A549 (cell line): ENCODE results near the gene SLC11A1.

ENCODE experiments used
- BHLHE40 ChIP-seq: IDR thresholded peaks from 2 replicates; pipeline ENCODE4 v1.6.1; 2012; ENCODE audit warnings: low read depth, low read length, inconsistent platforms
- CEBPB ChIP-seq, 2 experiments: fragments of >200 bp in 1 of 2; sonication (Bioruptor Twin) in 1 of 2; formaldehyde crosslinking in 1 of 2; IDR thresholded peaks; 2 replicates each; pipeline ENCODE4 v1.6.1; 2012 to 2016
- HOXA7 ChIP-seq: fragments of 250-450 bp; sonication (Bioruptor Pico); IDR thresholded peaks from 2 replicates; pipeline ENCODE4 v1.5.0; 2020; ENCODE audit warnings: mild to moderate bottlenecking, moderate library complexity
- JUN ChIP-seq, 2 experiments: fragments of >200 bp; sonication (Bioruptor Twin); formaldehyde crosslinking; IDR thresholded peaks; 2 replicates in 1 of 2; 3 replicates in 1 of 2; pipeline ENCODE4 v1.6.1; 2016 to 2017
- KDM1A ChIP-seq: fragments of 200-600 bp; sonication (generic); IDR thresholded peaks from 2 replicates; pipeline ENCODE4 v1.6.1; 2016; ENCODE audit warnings: low read depth, mild to moderate bottlenecking
- TF ChIP-seq, protein P1 (sequence below): fragments of >200 bp; sonication (Bioruptor Twin); formaldehyde crosslinking; IDR thresholded peaks from 3 replicates; pipeline ENCODE4 v1.5.1; 2016

DNA sequence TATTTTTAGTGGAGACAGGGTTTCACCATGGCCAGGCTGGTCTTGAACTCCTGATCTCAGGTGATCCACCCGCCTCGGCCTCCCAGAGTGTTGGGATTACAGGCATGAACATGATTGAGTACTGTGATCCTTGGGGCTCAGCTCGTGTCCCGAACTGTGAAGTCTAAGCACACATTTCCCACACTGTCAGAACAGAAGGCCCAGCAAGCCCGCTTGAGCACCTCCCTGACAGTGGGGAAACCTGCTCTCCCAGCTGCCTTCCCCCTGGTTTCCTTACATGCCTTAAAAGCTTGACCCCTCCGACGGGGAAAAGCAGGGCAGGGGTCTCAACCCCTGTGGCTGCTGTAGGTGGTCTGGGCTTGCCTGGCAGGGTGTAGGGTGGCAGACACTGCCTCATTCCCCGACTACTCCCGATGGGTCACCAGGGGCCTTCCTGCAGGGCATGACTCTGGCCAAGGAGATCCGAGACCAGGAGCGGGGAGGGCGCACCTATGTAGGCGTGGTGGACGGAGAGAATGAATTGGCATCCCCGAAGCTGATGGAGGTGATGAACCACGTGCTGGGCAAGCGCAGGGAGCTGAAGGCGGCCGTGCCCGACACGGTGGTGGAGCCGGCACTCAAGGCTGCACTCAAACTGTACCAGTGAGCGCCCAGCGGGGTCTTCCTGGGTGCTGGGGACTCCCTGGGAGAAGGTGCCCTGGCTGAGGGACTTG is 46.9 kb downstream of the SLC11A1 start:
- no peak for TF ChIP-seq JUN (IDR thresholded peaks at IDR 0.05)
- no peak for TF ChIP-seq KDM1A
- TF ChIP-seq, protein P1, sequence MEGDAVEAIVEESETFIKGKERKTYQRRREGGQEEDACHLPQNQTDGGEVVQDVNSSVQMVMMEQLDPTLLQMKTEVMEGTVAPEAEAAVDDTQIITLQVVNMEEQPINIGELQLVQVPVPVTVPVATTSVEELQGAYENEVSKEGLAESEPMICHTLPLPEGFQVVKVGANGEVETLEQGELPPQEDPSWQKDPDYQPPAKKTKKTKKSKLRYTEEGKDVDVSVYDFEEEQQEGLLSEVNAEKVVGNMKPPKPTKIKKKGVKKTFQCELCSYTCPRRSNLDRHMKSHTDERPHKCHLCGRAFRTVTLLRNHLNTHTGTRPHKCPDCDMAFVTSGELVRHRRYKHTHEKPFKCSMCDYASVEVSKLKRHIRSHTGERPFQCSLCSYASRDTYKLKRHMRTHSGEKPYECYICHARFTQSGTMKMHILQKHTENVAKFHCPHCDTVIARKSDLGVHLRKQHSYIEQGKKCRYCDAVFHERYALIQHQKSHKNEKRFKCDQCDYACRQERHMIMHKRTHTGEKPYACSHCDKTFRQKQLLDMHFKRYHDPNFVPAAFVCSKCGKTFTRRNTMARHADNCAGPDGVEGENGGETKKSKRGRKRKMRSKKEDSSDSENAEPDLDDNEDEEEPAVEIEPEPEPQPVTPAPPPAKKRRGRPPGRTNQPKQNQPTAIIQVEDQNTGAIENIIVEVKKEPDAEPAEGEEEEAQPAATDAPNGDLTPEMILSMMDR, result no peak
- TF ChIP-seq CEBPB (IDR thresholded peaks at IDR 0.05), result no peak
- no peak for TF ChIP-seq HOXA7 (CRISPR knock-in tag)
- no peak for TF ChIP-seq BHLHE40
